ENCODE data around the gene PRKD2.

Gene PRKD2

GRCh38 chr19:46660008-46660517 is 56.9 kb downstream of the PRKD2 start:
- DNase-seq, result peak; percentile 72

GRCh38 chr19:46659151-46660007 is 57.5 kb downstream of the PRKD2 start:
- peak; percentile 74 for DNase-seq

DNA sequence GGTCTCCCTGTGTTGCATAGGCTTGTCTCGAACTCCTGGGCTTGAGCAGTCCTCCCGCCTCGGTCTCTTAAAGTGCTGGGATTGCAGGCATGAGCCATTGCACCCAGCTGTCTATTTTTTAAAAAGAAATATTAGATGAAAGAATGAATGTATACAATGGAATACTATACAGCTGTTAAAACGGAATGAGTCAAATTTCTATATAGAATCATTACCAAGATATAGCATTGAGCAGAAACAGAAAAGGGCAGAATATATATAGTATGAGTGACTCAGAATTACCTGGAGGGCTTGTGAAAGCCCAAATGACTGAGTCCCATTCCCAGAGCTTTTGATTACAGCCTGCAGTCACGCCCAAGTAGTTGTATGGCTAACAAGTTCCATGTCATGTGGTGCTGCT is 60.4 kb downstream of the PRKD2 start:
- DNase-seq, result no peak

GRCh38 chr19:46654621-46655152 is 62.2 kb downstream of the PRKD2 start:
- peak; percentile 67 for DNase-seq

DNA sequence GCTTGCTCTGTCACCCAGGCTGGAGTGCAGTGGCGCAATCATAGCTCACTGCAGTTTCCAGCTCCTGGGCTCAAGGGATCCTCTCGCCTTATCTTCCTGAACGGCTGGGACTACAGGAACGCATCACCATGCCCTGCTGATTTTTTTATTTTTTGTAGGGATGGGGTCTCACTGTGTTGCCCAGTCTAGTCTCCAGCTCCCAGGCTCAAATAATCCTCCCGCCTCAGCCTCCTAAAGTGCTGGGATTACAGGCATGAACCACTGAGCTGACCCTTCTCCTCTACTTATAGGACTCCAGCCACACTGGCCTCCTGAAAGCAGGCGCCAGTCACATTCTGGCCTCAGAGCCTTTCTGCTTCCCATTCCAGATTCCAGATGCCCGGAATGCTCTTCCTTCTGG is 66.5 kb downstream of the PRKD2 start:
- DNase-seq, result no peak

DNA sequence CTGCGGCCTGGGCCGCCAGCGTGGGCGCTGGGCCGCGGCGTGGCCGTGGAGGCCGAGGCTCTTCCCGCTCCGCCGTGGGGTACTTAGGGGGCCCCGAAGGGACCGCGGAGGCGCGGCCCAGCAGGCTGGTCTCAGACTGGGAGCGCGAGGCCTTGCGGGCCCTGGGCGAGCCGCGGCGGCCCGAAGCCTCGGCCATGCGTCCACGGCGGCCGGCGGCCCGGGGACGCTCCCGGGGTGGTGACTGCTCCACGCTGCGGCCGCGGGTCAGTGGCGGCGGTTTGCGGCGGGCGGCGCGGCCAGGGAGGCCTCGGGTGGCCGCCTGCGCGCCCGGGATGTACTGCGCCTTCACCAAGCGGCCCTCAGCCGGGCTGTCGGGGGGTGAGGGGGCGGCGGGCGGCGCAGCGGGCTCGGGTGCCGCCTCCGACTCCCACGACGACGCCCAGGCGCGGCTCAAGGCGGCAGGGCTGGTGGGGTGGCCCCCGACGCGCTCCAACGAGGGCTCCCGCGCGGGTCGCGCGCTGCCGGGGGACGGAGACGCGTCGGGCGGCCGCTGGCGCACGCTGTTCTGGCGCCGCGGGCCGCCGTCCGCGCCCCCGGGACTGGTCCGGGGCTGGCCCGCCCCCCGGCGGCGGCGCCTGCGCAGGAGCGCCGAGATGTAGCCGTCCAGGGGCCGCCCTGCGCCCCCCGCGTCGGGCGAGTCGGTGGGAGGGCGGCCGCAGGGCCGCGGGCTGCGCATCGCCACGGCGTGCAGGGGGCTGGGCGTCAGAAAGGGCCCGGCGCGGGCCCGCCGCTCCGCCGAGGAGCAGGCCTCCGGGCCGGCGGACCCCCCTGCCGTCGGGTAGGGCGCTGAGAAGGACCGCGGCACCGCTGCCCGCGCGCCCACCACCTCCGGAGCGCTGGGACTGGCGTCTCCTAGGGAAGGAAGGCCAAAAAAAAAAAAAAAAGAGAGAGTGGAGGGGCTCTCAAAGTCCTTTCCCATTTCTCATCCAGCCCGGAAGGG is 67.7 kb downstream of the PRKD2 start:
- no peak for DNase-seq

DNA sequence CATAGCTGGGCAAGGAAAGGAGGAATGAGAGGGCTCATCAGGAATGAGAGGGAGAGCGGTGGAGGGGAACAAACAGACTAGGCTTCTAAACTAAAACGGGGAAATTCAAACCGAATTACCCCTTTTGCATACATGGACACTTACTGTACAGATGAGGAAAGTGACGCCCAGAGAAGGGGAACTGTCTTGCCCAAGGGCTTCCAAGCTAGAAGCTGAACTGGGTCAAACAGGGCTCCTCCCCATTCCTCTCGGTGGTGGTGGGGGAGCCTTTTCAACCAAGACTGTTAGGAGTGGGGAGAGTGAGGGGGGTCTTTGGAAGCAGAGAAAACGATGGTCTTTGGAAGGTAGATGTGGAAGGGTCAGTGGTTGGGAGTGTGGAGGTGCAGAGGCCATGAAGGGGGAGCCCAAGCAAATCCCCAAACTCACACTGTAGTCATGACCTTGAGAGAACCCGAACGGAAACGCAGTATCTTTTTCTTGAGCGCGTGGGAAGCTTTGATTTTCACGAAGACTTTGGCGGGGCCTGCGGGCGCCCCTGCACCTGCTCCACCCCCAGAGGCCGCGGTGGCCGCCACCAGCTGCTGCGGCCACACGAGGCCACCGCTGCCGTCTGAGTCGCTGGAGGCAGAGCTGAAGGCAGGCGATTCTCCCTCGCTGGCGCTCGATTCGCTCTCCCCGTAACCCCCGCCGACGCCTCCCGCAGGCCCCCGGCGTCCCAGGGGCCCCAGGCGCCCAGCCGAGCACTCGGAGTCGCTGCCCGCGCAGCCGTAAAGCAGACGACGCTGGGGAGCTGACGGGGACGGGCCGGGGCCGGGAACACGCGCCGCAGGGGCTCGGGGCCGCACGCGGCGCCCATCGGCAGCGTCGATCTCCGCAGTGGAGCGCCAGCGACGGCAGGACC is 68.6 kb downstream of the PRKD2 start:
- no peak for DNase-seq

DNA sequence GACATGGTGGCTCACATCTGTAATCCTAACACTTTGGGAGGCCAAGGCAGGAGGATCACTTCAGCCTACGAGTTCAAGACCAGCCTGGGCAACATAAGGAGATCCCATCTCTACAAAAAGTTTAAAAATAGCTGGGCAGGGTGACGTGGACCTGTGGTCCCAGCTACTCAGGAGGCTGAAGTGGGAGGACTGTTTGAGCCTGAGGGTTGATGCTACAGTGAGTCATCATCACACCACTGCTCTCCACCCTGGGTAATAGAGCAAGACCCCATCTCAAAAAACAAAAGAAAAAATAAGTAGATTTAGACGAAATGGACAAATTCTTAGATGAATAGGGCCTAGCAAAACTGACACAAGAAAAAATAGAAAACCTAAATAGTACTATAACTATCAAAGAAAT is 70.5 kb downstream of the PRKD2 start:
- DNase-seq, result no peak

- no peak for DNase-seq
Observed at GRCh38 chr19:46644720-46645119, 72.2 kb downstream of the PRKD2 start.

- DNase-seq, result no peak
Observed at GRCh38 chr19:46640656-46641055, 76.3 kb downstream of the PRKD2 start.

GRCh38 chr19:46639358-46640182 is 77.3 kb downstream of the PRKD2 start:
- DNase-seq, result peak; percentile 90

GRCh38 chr19:46637224-46637623 is 79.7 kb downstream of the PRKD2 start:
- DNase-seq, result no peak

GRCh38 chr19:46635920-46636761 is 80.8 kb downstream of the PRKD2 start, which contains the start of gene GNG8:
GNG8 (minus strand) TSS chr19:46636202; CDS start chr19:46634682, 1,520 bp downstream.
- DNase-seq, result no peak

DNA sequence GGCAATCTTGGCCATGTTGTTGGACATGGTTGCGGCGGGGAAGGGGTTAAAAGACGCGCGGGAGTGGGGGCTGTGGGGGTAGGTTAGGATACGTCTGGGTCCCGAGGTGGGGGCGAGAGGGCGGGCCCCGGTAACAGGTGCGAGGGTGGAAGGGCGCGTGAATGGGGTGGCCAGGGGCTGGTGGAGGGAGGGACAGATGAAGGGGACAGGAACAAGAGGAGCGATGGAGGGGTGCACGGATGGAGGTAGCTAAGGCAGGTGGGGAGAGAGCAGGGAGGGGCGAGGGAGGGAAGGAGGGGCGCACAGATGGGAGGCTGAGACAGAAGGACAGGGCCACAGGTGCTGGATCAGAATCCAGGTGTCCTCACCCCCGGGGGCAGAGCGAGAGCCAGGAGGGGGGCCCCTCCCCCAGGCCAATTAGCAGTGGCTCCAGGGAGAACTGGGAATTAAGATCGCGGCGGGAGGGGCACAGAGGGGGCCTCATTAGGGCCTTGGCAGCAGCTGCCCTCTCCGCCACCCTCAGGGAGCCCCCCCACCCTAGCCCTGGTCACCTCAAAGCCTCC is 82.2 kb downstream of the PRKD2 start:
- no peak for DNase-seq

DNA sequence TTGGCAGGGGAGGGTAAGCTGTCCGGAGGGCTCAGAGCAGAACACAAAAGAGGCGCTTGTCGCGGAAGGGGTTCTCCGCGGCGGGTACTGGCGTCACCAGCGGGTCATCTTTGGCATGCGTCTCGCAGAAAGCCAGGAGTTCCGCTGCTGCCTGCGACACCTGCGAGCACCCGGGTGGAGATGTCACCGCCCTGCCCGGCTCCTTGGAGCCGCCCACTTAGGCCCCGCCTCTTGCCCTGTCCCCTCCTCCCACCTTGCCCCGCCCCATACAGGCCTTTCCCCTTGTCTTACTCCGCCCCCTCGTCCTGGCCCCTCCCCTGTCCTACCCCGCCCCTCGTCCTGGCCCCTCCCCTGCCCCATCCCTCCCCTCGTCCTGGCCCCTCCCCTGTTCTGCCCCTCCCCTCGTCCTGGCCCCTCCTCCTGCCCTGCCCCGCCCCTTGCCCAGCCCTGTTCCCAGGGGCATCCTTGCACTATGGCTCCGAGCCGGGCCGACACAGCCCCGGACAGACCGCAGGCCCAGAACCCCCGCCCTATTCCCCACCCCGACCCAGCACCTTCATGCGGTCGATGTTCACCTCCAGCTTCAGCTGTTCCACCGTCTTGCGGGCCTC is 82.8 kb downstream of the PRKD2 start:
- peak; percentile 88 for DNase-seq

DNA sequence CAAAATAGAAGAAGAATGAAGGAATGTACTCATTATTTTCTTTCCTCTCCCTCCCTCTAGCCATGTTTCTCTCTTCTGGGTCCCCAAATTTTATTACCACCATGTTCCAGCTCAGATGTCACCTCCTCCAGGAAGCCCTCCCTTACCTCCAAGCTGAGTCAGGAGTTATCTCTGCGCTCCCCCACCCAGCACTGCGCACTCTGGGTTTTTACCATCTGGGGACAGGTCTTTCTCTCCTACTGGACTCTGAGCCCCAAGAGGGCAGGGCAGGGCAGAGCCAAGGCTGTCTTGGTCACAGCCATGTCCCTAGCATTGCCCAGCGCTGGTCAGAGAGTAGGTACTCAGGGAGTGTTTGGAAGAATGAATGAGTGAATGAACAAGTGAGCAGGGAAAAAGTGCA is 83.8 kb downstream of the PRKD2 start:
- no peak for DNase-seq

GRCh38 chr19:46631481-46631880 is 85.4 kb downstream of the PRKD2 start:
- no peak for DNase-seq

- DNase-seq, result no peak
Observed at GRCh38 chr19:46630586-46631205, 86.2 kb downstream of the PRKD2 start.

DNA sequence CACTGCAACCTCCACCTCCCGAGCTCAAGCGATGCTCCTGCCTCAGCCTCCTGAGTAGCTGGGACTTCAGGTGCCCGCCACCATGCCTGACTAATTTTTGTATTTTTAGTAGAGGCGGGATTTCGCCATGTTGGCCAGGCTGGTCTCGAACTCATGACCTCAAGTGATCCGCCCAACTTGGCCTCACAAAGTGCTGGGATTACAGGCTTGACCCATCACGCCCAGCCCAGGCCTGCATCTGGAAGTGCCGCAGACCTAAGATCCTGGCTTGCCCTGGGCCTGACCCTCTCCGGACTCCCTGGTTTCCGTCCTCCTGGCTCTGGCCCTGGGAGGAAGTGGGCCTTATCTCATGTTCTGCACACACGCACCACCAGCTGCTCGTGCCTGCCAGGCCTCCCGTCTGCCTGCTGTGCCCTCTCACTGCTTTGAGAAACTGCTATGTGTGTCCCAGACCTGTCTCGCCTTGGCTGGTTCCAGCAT is 87.3 kb downstream of the PRKD2 start:
- no peak for DNase-seq
